GM23338 (cell line): ENCODE data around the gene SKA3. TPM values are rescaled to one million over a fixed set of nuclear protein-coding genes. Genes with fewer than 3 reads are reported as not detected.

ENCODE experiments used
- ATAC-seq: fragments of 200-7000 bp; cut with Tn5 transposase; 3 replicates; pipeline ENCODE4 v1.9.1; 2020
- DNase-seq: peaks from one replicate; pipeline ENCODE4 v3.0.0-alpha.2; 2015; ENCODE audit warnings: low spot score
- H2AFZ ChIP-seq: fragments of 200-600 bp; sonication (generic); 2 replicates; pipeline ENCODE4 v1.8.0; 2016; ENCODE audit warnings: antibody characterized with exemption, mild to moderate bottlenecking, moderate library complexity
- H3F3A ChIP-seq: fragments of 200-600 bp; sonication (generic); replicated peaks from 2 replicates; pipeline ENCODE4 v1.8.0; 2017; ENCODE audit warnings: antibody characterized with exemption, mixed run types, low read depth
- H3K27ac ChIP-seq: fragments of 200-600 bp; sonication (generic); 2 replicates; pipeline ENCODE4 v1.6.1; 2016; ENCODE audit warnings: low read depth
- H3K27me3 ChIP-seq: fragments of 200-600 bp; sonication (generic); 2 replicates; pipeline ENCODE4 v1.8.0; 2016; ENCODE audit warnings: mild to moderate bottlenecking, mixed run types, moderate library complexity; ENCODE audit not compliant: insufficient read depth
- H3K36me3 ChIP-seq: fragments of 200-600 bp; sonication (generic); 2 replicates; pipeline ENCODE4 v1.8.0; 2016; ENCODE audit warnings: mild to moderate bottlenecking; ENCODE audit not compliant: insufficient read depth
- H3K4me1 ChIP-seq: fragments of 200-600 bp; sonication (generic); 2 replicates; pipeline ENCODE4 v1.8.0; 2016; ENCODE audit warnings: mild to moderate bottlenecking, moderate library complexity; ENCODE audit not compliant: insufficient read depth
- H3K4me2 ChIP-seq: fragments of 200-600 bp; sonication (generic); 2 replicates; pipeline ENCODE4 v1.7.1; 2017; ENCODE audit warnings: mixed run types
- H3K4me3 ChIP-seq: fragments of 200-600 bp; sonication (generic); 2 replicates; pipeline ENCODE4 v1.6.1; 2016; ENCODE audit warnings: mixed run types
- H3K79me2 ChIP-seq: fragments of 200-600 bp; sonication (generic); replicated peaks from 2 replicates; pipeline ENCODE4 v1.8.0; 2017; ENCODE audit warnings: mild to moderate bottlenecking; ENCODE audit not compliant: insufficient read depth
- H3K9me2 ChIP-seq: fragments of 200-600 bp; sonication (generic); 2 replicates; pipeline ENCODE4 v1.8.0; 2017; ENCODE audit not compliant: insufficient read depth
- H4K20me1 ChIP-seq: fragments of 200-600 bp; sonication (generic); replicated peaks from 2 replicates; pipeline ENCODE4 v1.8.0; 2017; ENCODE audit warnings: mild to moderate bottlenecking; ENCODE audit not compliant: insufficient read depth
- H3K27ac Mint-ChIP-seq: 2 replicates; pipeline ENCODE4 v1.8.0; 2020; ENCODE audit warnings: inconsistent platforms, mild to moderate bottlenecking, moderate library complexity, mixed read lengths
- H3K27me3 Mint-ChIP-seq: 3 replicates; pipeline ENCODE4 v1.8.0; 2022; ENCODE audit warnings: low read depth, mild to moderate bottlenecking, moderate library complexity, mixed read lengths, inconsistent platforms; ENCODE audit not compliant: insufficient read depth, poor library complexity
- H3K36me3 Mint-ChIP-seq: 3 replicates; pipeline ENCODE4 v1.8.0; 2021; ENCODE audit warnings: low read depth, mild to moderate bottlenecking, inconsistent platforms, moderate library complexity, mixed read lengths
- H3K4me1 Mint-ChIP-seq: 3 replicates; pipeline ENCODE4 v1.8.0; 2020; ENCODE audit warnings: mild to moderate bottlenecking, inconsistent platforms, mixed read lengths
- H3K4me3 Mint-ChIP-seq: 3 replicates; pipeline ENCODE4 v1.8.0; 2021; ENCODE audit warnings: moderate library complexity, mild to moderate bottlenecking, inconsistent platforms, mixed read lengths
- H3K9me3 Mint-ChIP-seq: 3 replicates; pipeline ENCODE4 v1.8.0; 2020; ENCODE audit warnings: moderate library complexity, mild to moderate bottlenecking, inconsistent platforms, mixed read lengths
- CREB1 ChIP-seq: fragments of 250-450 bp; sonication (Bioruptor Pico); IDR thresholded peaks from 2 replicates; pipeline ENCODE4 v1.5.0; 2020; ENCODE audit warnings: low read depth, mild to moderate bottlenecking, moderate library complexity
- ETS1 ChIP-seq: IDR thresholded peaks from 2 replicates; pipeline ENCODE4 v1.6.1; 2016; ENCODE audit warnings: antibody characterized with exemption
- EZH2 ChIP-seq: fragments of 200-600 bp; sonication (generic); IDR thresholded peaks from one replicate; pipeline ENCODE4 v1.8.0; 2017; ENCODE audit warnings: antibody characterized with exemption, mild to moderate bottlenecking, low read depth; ENCODE audit not compliant: unreplicated experiment
- EZH2phosphoT487 ChIP-seq: fragments of 200-600 bp; sonication (generic); IDR thresholded peaks from one replicate; pipeline ENCODE4 v1.8.1; 2018; ENCODE audit warnings: antibody characterized with exemption; ENCODE audit not compliant: unreplicated experiment
- JUNB ChIP-seq: IDR thresholded peaks from one replicate; pipeline ENCODE4 v1.6.1; 2016; ENCODE audit warnings: antibody characterized with exemption; ENCODE audit not compliant: unreplicated experiment
- NANOG ChIP-seq: IDR thresholded peaks from 2 replicates; pipeline ENCODE4 v1.6.1; 2016; ENCODE audit warnings: antibody characterized with exemption, borderline replicate concordance
- POLR2AphosphoS5 ChIP-seq: IDR thresholded peaks from 2 replicates; pipeline ENCODE4 v1.6.1; 2016; ENCODE audit warnings: antibody characterized with exemption, low read depth
- STAT1 ChIP-seq: IDR thresholded peaks from one replicate; pipeline ENCODE4 v1.6.1; 2016; ENCODE audit warnings: antibody characterized with exemption; ENCODE audit not compliant: unreplicated experiment
- ZNF114 ChIP-seq: fragments of 250-450 bp; sonication (Bioruptor Pico); IDR thresholded peaks from 2 replicates; pipeline ENCODE4 v1.5.0; 2020; ENCODE audit warnings: mild to moderate bottlenecking, moderate library complexity
- ZNF331 ChIP-seq: fragments of 250-450 bp; sonication (Bioruptor Pico); IDR thresholded peaks from 2 replicates; pipeline ENCODE4 v1.5.0; 2020; ENCODE audit warnings: low read depth, mild to moderate bottlenecking, moderate library complexity
- polyA plus RNA-seq: library from polyadenylated mRNA; unstranded; fragments of >200 nt; fragmentation: Nextera tagmentation; extraction: Ambion mirVana; gene quantifications from 2 replicates; pipeline ENCODE4 v1.2.1, GENCODE V29; 2016
- total RNA-seq: library from RNA; depleted of rRNA; stranded (reverse); fragments of >200 nt; shearing (Covaris generic); gene quantifications from 2 replicates; pipeline ENCODE4 v1.2.3, GENCODE V29; 2014
- TF ChIP-seq, protein P1 (sequence below), 2 experiments: fragments of 200-600 bp in 1 of 2; sonication (generic) in 1 of 2; conservative IDR thresholded peaks; 2 replicates each; pipeline versions ENCODE4 v1.5.1 to v1.6.1; 2016 to 2017; ENCODE audit warnings: antibody characterized with exemption in 2 of 2, low read depth in 2 of 2, mild to moderate bottlenecking in 2 of 2, moderate library complexity in 1 of 2
- TF ChIP-seq, protein P2 (sequence below): IDR thresholded peaks from one replicate; pipeline ENCODE4 v1.6.1; 2018; ENCODE audit warnings: antibody characterized with exemption; ENCODE audit not compliant: unreplicated experiment

SKA3 gene
- total and polyA plus RNA-seq, 2 experiments from 2014 or later: 65.9 to 179 TPM

DNA sequence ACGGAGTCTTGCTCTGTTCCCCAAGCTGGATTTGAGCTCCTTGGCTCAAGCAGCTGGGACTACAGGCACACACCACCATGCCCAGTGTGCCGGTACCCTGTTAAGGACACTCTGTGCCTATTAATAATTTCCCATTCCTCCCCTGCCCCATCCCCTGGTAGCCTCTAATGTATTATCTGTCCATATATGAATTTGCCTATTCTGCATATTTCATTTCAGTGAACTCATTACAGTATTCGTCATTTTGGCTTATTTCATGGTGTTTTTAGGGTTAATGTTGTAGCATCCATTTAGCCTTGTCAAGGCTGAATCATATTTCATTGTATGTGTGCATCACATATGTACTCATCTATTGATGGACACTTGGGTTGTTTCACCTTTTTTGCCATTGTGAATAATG lies 33.6 kb downstream of the SKA3 start:
- no peaks in the 10 kb centered on the region for H3K27me3 ChIP-seq
- H2AFZ ChIP-seq: no peak overlapping the region
- peaks cover 57% of the 10 kb centered on the region for H3K79me2 ChIP-seq
- TF ChIP-seq, protein P1, sequence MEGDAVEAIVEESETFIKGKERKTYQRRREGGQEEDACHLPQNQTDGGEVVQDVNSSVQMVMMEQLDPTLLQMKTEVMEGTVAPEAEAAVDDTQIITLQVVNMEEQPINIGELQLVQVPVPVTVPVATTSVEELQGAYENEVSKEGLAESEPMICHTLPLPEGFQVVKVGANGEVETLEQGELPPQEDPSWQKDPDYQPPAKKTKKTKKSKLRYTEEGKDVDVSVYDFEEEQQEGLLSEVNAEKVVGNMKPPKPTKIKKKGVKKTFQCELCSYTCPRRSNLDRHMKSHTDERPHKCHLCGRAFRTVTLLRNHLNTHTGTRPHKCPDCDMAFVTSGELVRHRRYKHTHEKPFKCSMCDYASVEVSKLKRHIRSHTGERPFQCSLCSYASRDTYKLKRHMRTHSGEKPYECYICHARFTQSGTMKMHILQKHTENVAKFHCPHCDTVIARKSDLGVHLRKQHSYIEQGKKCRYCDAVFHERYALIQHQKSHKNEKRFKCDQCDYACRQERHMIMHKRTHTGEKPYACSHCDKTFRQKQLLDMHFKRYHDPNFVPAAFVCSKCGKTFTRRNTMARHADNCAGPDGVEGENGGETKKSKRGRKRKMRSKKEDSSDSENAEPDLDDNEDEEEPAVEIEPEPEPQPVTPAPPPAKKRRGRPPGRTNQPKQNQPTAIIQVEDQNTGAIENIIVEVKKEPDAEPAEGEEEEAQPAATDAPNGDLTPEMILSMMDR (conservative IDR thresholded peaks at IDR 0.05; ENCODE audit: low read depth in 2 of 2): no peak
- TF ChIP-seq NANOG (no peak), CREB1 (CRISPR knock-in tag) (no peak)
- H3K4me1 Mint-ChIP-seq: peaks cover 31% of the 10 kb centered on the region
- H4K20me1 ChIP-seq: peaks cover 32% of the 10 kb centered on the region
- peak overlapping the region; percentile 34 for H3K4me3 ChIP-seq
- no peak overlapping the region; the same call in 1 of the 2 replicates for H3K27ac Mint-ChIP-seq
- H3K36me3 Mint-ChIP-seq: peaks cover 64% of the 10 kb centered on the region
- DNase-seq (no peak), ATAC-seq (no peak)
- H3F3A ChIP-seq: peaks cover 11% of the 10 kb centered on the region
- H3K36me3 ChIP-seq: peaks cover 18% of the 10 kb centered on the region
- H3K9me2 ChIP-seq: no peaks in the 10 kb centered on the region
- H3K4me3 Mint-ChIP-seq: peak overlapping the region; percentile 99
- peaks cover 13% of the 10 kb centered on the region for H3K4me1 ChIP-seq
- no peak overlapping the region for H3K27ac ChIP-seq
- peak overlapping the region; percentile 70 for H3K4me2 ChIP-seq
- peaks cover 4% of the 10 kb centered on the region; the same call in 1 of the 3 replicates for H3K9me3 Mint-ChIP-seq
- H3K27me3 Mint-ChIP-seq: peaks cover 8% of the 10 kb centered on the region

GRCh38 chr13:21139374-21139773 lies 37.0 kb downstream of the SKA3 start:
- Histone ChIP-seq H3K9me2 (no peaks in the 10 kb centered on the region), H3K4me2 (peak overlapping the region; percentile 73), H2AFZ (no peak overlapping the region), H3F3A (no peaks in the 10 kb centered on the region; the same call in 1 of the 2 replicates), H3K36me3 (peaks cover 12% of the 10 kb centered on the region), H3K27me3 (no peaks in the 10 kb centered on the region), H3K27ac (no peak overlapping the region), H3K4me3 (peak overlapping the region; percentile 97), H3K79me2 (peaks cover 39% of the 10 kb centered on the region), H4K20me1 (peaks cover 27% of the 10 kb centered on the region), H3K4me1 (peaks cover 9% of the 10 kb centered on the region)
- ATAC-seq (no peak), DNase-seq (no peak)
- Mint-ChIP-seq H3K9me3 (peaks cover 13% of the 10 kb centered on the region), H3K4me3 (peak overlapping the region; percentile 99), H3K27ac (peak overlapping the region; percentile 99), H3K4me1 (peaks cover 35% of the 10 kb centered on the region), H3K27me3 (peaks cover 12% of the 10 kb centered on the region), H3K36me3 (peaks cover 38% of the 10 kb centered on the region)
- TF ChIP-seq JUNB: no peak
- TF ChIP-seq, protein P1 (conservative IDR thresholded peaks at IDR 0.05; ENCODE audit: low read depth in 2 of 2): no peak
- TF ChIP-seq STAT1: no peak
- no peak for TF ChIP-seq EZH2phosphoT487
- TF ChIP-seq POLR2AphosphoS5: no peak
- no peak for TF ChIP-seq CREB1 (CRISPR knock-in tag)
- no peak for TF ChIP-seq ZNF114 (CRISPR knock-in tag)
- TF ChIP-seq, protein P2, sequence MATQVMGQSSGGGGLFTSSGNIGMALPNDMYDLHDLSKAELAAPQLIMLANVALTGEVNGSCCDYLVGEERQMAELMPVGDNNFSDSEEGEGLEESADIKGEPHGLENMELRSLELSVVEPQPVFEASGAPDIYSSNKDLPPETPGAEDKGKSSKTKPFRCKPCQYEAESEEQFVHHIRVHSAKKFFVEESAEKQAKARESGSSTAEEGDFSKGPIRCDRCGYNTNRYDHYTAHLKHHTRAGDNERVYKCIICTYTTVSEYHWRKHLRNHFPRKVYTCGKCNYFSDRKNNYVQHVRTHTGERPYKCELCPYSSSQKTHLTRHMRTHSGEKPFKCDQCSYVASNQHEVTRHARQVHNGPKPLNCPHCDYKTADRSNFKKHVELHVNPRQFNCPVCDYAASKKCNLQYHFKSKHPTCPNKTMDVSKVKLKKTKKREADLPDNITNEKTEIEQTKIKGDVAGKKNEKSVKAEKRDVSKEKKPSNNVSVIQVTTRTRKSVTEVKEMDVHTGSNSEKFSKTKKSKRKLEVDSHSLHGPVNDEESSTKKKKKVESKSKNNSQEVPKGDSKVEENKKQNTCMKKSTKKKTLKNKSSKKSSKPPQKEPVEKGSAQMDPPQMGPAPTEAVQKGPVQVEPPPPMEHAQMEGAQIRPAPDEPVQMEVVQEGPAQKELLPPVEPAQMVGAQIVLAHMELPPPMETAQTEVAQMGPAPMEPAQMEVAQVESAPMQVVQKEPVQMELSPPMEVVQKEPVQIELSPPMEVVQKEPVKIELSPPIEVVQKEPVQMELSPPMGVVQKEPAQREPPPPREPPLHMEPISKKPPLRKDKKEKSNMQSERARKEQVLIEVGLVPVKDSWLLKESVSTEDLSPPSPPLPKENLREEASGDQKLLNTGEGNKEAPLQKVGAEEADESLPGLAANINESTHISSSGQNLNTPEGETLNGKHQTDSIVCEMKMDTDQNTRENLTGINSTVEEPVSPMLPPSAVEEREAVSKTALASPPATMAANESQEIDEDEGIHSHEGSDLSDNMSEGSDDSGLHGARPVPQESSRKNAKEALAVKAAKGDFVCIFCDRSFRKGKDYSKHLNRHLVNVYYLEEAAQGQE: no peak
- no peak for TF ChIP-seq ETS1
- no peak for TF ChIP-seq NANOG
- no peak for TF ChIP-seq ZNF331
- no peak for TF ChIP-seq EZH2
